ENCODE measurements around the gene TRIM47.

DNA sequence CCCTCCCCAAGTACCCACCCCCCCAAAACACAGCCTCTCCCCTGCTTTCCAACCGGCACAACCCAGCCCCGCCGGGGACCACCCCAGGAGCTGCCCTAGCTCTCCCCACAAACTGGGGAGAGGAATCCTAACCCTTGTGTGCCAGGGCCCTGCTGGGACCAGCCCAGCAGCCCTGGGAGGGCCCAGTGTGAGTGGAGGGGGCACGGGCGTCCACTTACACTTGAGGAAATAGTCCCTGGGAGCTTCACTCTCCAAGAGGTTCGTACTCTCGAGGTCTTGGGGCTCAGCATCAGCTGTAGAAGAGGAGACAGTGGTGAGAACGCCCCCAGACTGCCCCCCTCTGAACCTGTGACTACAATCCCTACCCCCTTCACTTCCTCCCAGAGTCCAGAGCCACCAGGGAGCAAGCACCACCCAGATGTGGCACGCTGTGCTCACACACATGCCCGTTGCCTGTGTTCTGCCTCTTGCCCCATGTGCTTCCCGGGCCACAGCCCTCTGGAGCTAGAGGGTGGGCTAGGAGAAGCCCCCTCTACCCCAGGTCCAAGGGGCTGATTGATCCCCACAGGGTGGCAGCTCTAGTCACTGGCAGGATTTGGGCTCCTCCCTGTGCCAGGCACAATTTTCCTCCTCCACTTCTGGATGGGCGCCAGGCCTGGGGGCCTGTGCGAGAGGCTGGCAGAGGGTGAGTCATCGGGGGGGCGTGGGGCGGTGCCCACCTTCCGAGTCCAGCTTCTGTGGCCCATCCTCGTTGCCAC, 3.0 kb downstream of the TRIM47 start:
- TF ChIP-seq, protein P1, sequence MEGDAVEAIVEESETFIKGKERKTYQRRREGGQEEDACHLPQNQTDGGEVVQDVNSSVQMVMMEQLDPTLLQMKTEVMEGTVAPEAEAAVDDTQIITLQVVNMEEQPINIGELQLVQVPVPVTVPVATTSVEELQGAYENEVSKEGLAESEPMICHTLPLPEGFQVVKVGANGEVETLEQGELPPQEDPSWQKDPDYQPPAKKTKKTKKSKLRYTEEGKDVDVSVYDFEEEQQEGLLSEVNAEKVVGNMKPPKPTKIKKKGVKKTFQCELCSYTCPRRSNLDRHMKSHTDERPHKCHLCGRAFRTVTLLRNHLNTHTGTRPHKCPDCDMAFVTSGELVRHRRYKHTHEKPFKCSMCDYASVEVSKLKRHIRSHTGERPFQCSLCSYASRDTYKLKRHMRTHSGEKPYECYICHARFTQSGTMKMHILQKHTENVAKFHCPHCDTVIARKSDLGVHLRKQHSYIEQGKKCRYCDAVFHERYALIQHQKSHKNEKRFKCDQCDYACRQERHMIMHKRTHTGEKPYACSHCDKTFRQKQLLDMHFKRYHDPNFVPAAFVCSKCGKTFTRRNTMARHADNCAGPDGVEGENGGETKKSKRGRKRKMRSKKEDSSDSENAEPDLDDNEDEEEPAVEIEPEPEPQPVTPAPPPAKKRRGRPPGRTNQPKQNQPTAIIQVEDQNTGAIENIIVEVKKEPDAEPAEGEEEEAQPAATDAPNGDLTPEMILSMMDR (conservative IDR thresholded peaks at IDR 0.05; ENCODE audit: low read depth, low read length): no peak
- no peak for TF ChIP-seq EZH2 (IDR thresholded peaks at IDR 0.05; ENCODE audit: borderline replicate concordance, low read depth, low read length, poor library complexity, severe bottlenecking)

All from A673 (cell line).